ENCODE data around the gene C10orf143.

Gene C10orf143

GRCh38 chr10:130135676-130136225 is 25.1 kb upstream of the C10orf143 start:
- H3K4me2 ChIP-seq (ENCODE audit: insufficient read depth, low read length, poor library complexity, severe bottlenecking): peak overlapping the region; percentile 57
- H3K36me3 ChIP-seq (replicated peaks in 1 of 2; ENCODE audit: control insufficient read depth in 2 of 2, insufficient read depth in 2 of 2, low read length in 2 of 2): peaks cover 2 to 29% of the 10 kb centered on the region in 2 donors
- H3K4me3 ChIP-seq (ENCODE audit: low read length in 2 of 2): peak overlapping the region; percentile 73 to 75
- peak overlapping the region; percentile 73 for H2BK12ac ChIP-seq (ENCODE audit: low read length)
- peak overlapping the region; percentile 66 for H2BK5ac ChIP-seq (ENCODE audit: low read length)
- peaks cover 9% of the 10 kb centered on the region for H3K79me1 ChIP-seq (ENCODE audit: low read depth, low read length)
- H3K27ac ChIP-seq (replicated peaks; ENCODE audit: low read length): no peak overlapping the region
- peak overlapping the region; percentile 97 for H3K18ac ChIP-seq (ENCODE audit: low read length)
- peaks cover 3 to 12% of the 10 kb centered on the region in 2 donors for H3K4me1 ChIP-seq (ENCODE audit: control insufficient read depth in 2 of 2, insufficient read depth in 1 of 2, low read depth in 1 of 2, low read length in 2 of 2)
- H2BK15ac ChIP-seq (ENCODE audit: low read length): peak overlapping the region; percentile 98
- H2AK5ac ChIP-seq (ENCODE audit: low read depth, low read length): peak overlapping the region; percentile 95
- no peak overlapping the region for H3K9ac ChIP-seq (ENCODE audit: low read depth, low read length, poor library complexity)
- no peaks in the 10 kb centered on the region for H3K9me3 ChIP-seq (replicated peaks in 1 of 2; ENCODE audit: control insufficient read depth in 2 of 2, insufficient read depth in 1 of 2, low read depth in 1 of 2, low read length in 2 of 2)
- H2AFZ ChIP-seq (ENCODE audit: low read length): peak overlapping the region; percentile 99
- no peak overlapping the region for H3K14ac ChIP-seq (ENCODE audit: low read length)
- no peak overlapping the region for H4K91ac ChIP-seq (ENCODE audit: low read depth, low read length, poor library complexity)
- H3K4ac ChIP-seq (ENCODE audit: low read length): no peak overlapping the region
- H3K27me3 ChIP-seq (ENCODE audit: control insufficient read depth in 3 of 3, insufficient read depth in 3 of 3, low read depth in 1 of 3, low read length in 3 of 3): peaks cover 0 to 3% (median 0%) of the 10 kb centered on the region in 3 experiments
- peak overlapping the region; percentile 99 for H3K23ac ChIP-seq (ENCODE audit: low read depth, low read length, poor library complexity)
- no CpG with 5 or more reads among the region's 17 CpGs for WGBS, 2 donors (ENCODE audit: extremely low coverage in 2 of 2, insufficient read length in 2 of 2, insufficient replicate concordance in 1 of 2)
- no peak for DNase-seq (ENCODE audit: low spot score)
- H2BK120ac ChIP-seq (ENCODE audit: low read depth, low read length): no peak overlapping the region
- H4K8ac ChIP-seq (ENCODE audit: low read depth, low read length): peak overlapping the region; percentile 48

DNA sequence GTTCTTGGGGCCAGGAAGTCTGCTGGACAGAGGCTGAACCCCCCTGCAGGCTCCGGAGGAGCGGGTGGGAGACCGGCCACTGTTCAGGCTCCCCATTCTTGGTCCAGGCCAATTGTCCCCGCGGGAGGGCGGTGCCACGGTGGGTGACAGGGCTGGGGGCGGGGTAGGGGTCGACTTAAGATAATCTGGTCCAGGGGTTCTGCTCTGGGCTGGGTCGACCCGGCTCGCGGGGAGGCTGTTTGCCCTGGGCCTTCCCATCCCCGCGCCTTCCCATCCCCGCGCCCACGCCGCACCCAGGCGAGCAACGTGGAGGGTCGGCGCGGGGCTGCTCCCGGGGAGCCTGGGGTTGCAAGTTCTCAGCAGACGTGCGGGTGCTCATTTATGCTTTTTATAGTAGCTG is 18.3 kb upstream of the C10orf143 start:
- peak overlapping the region; percentile 62 for H2BK15ac ChIP-seq (ENCODE audit: low read length)
- peaks cover 4 to 10% of the 10 kb centered on the region in 2 donors for H3K4me1 ChIP-seq (ENCODE audit: control insufficient read depth in 2 of 2, insufficient read depth in 1 of 2, low read depth in 1 of 2, low read length in 2 of 2)
- H3K14ac ChIP-seq (ENCODE audit: low read length): peak overlapping the region; percentile 31
- peak overlapping the region; percentile 52 for H2BK12ac ChIP-seq (ENCODE audit: low read length)
- H3K4me2 ChIP-seq (ENCODE audit: insufficient read depth, low read length, poor library complexity, severe bottlenecking): no peak overlapping the region
- peak overlapping the region; percentile 9 for H4K8ac ChIP-seq (ENCODE audit: low read depth, low read length)
- H4K91ac ChIP-seq (ENCODE audit: low read depth, low read length, poor library complexity): no peak overlapping the region
- no peak overlapping the region for H2AFZ ChIP-seq (ENCODE audit: low read length)
- peaks cover 0 to 4% (median 2%) of the 10 kb centered on the region in 3 experiments for H3K27me3 ChIP-seq (ENCODE audit: control insufficient read depth in 3 of 3, insufficient read depth in 3 of 3, low read depth in 1 of 3, low read length in 3 of 3)
- H3K79me1 ChIP-seq (ENCODE audit: low read depth, low read length): no peaks in the 10 kb centered on the region
- H3K4ac ChIP-seq (ENCODE audit: low read length): no peak overlapping the region
- no peak for DNase-seq (ENCODE audit: low spot score)
- peak overlapping the region; percentile 91 for H3K18ac ChIP-seq (ENCODE audit: low read length)
- no CpG with 5 or more reads among the region's 27 CpGs for WGBS, 2 donors (ENCODE audit: extremely low coverage in 2 of 2, insufficient read length in 2 of 2, insufficient replicate concordance in 1 of 2)
- H2AK5ac ChIP-seq (ENCODE audit: low read depth, low read length): peak overlapping the region; percentile 95
- no peak overlapping the region for H3K4me3 ChIP-seq (ENCODE audit: low read length in 2 of 2)
- H3K27ac ChIP-seq (replicated peaks; ENCODE audit: low read length): no peak overlapping the region
- H3K9ac ChIP-seq (ENCODE audit: low read depth, low read length, poor library complexity): no peak overlapping the region
- H2BK120ac ChIP-seq (ENCODE audit: low read depth, low read length): peak overlapping the region; percentile 67
- peak overlapping the region; percentile 97 for H2BK5ac ChIP-seq (ENCODE audit: low read length)
- H3K36me3 ChIP-seq (replicated peaks in 1 of 2; ENCODE audit: control insufficient read depth in 2 of 2, insufficient read depth in 2 of 2, low read length in 2 of 2): no peaks in the 10 kb centered on the region
- H3K23ac ChIP-seq (ENCODE audit: low read depth, low read length, poor library complexity): no peak overlapping the region
- H3K9me3 ChIP-seq (replicated peaks in 1 of 2; ENCODE audit: control insufficient read depth in 2 of 2, insufficient read depth in 1 of 2, low read depth in 1 of 2, low read length in 2 of 2): no peaks in the 10 kb centered on the region

DNA sequence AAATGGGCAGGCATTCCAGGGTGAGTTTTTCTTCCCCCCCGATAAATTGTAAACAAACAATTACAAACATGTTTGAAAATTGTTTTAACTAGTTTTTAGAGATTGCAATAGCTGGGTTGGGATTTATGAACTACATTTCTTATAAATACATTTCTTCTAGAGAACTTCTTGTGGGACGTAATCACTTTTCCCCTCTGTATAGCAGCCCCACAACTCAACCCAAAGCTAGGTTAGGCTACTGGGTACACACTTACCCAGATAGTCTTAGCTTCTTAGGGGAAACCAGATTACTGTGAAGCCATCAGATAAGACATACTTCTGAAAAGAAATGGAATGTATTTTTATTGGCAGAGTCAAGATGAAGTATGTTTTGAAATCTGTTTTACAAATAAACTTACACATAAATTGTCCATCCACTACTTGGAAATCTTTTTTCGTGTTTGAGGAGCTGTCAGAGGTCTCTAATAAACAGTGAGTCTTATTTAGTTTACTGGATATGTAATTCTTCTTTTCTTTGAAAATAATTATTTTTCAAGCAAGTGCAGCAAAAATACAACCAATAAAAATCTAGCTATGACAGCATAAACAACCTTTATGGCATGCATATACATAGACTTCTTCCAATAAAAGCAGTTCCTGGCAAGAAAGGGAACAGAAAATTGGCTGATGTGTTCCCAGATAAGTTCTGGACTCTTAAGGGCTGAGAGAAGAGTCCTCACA is 17.6 kb upstream of the C10orf143 start:
- Histone ChIP-seq H3K27me3 (ENCODE audit: control insufficient read depth in 3 of 3, insufficient read depth in 3 of 3, low read depth in 1 of 3, low read length in 3 of 3) (peaks cover 0 to 4% (median 2%) of the 10 kb centered on the region in 3 experiments), H2AK5ac (ENCODE audit: low read depth, low read length) (peak overlapping the region; percentile 95), H3K36me3 (replicated peaks in 1 of 2; ENCODE audit: control insufficient read depth in 2 of 2, insufficient read depth in 2 of 2, low read length in 2 of 2) (no peaks in the 10 kb centered on the region), H4K91ac (ENCODE audit: low read depth, low read length, poor library complexity) (no peak overlapping the region), H2BK5ac (ENCODE audit: low read length) (peak overlapping the region; percentile 97), H2BK15ac (ENCODE audit: low read length) (no peak overlapping the region), H3K14ac (ENCODE audit: low read length) (peak overlapping the region; percentile 6), H3K4me2 (ENCODE audit: insufficient read depth, low read length, poor library complexity, severe bottlenecking) (no peak overlapping the region), H3K18ac (ENCODE audit: low read length) (peak overlapping the region; percentile 91), H3K4me3 (ENCODE audit: low read length in 2 of 2) (no peak overlapping the region), H4K8ac (ENCODE audit: low read depth, low read length) (no peak overlapping the region), H3K79me1 (ENCODE audit: low read depth, low read length) (no peaks in the 10 kb centered on the region), H3K27ac (replicated peaks; ENCODE audit: low read length) (no peak overlapping the region), H2AFZ (ENCODE audit: low read length) (no peak overlapping the region), H2BK12ac (ENCODE audit: low read length) (peak overlapping the region; percentile 52), H3K9ac (ENCODE audit: low read depth, low read length, poor library complexity) (no peak overlapping the region), H3K23ac (ENCODE audit: low read depth, low read length, poor library complexity) (no peak overlapping the region), H3K4me1 (ENCODE audit: control insufficient read depth in 2 of 2, insufficient read depth in 1 of 2, low read depth in 1 of 2, low read length in 2 of 2) (peaks cover 4 to 10% of the 10 kb centered on the region in 2 donors), H3K9me3 (replicated peaks in 1 of 2; ENCODE audit: control insufficient read depth in 2 of 2, insufficient read depth in 1 of 2, low read depth in 1 of 2, low read length in 2 of 2) (no peaks in the 10 kb centered on the region), H2BK120ac (ENCODE audit: low read depth, low read length) (no peak overlapping the region), H3K4ac (ENCODE audit: low read length) (no peak overlapping the region)
- WGBS, 2 donors (ENCODE audit: extremely low coverage in 2 of 2, insufficient read length in 2 of 2, insufficient replicate concordance in 1 of 2): no CpG with 5 or more reads among the region's 3 CpGs
- DNase-seq (ENCODE audit: low spot score): no peak

- Histone ChIP-seq H3K14ac (ENCODE audit: low read length) (no peak overlapping the region), H4K8ac (ENCODE audit: low read depth, low read length) (no peak overlapping the region), H3K23ac (ENCODE audit: low read depth, low read length, poor library complexity) (no peak overlapping the region), H4K91ac (ENCODE audit: low read depth, low read length, poor library complexity) (no peak overlapping the region), H2BK15ac (ENCODE audit: low read length) (no peak overlapping the region), H3K79me1 (ENCODE audit: low read depth, low read length) (no peaks in the 10 kb centered on the region), H3K36me3 (replicated peaks in 1 of 2; ENCODE audit: control insufficient read depth in 2 of 2, insufficient read depth in 2 of 2, low read length in 2 of 2) (no peaks in the 10 kb centered on the region), H3K9me3 (replicated peaks in 1 of 2; ENCODE audit: control insufficient read depth in 2 of 2, insufficient read depth in 1 of 2, low read depth in 1 of 2, low read length in 2 of 2) (no peaks in the 10 kb centered on the region), H3K4me2 (ENCODE audit: insufficient read depth, low read length, poor library complexity, severe bottlenecking) (no peak overlapping the region), H3K18ac (ENCODE audit: low read length) (no peak overlapping the region), H3K27me3 (ENCODE audit: control insufficient read depth in 3 of 3, insufficient read depth in 3 of 3, low read depth in 1 of 3, low read length in 3 of 3) (peaks cover 0 to 4% (median 2%) of the 10 kb centered on the region in 3 experiments), H3K9ac (ENCODE audit: low read depth, low read length, poor library complexity) (no peak overlapping the region), H3K27ac (replicated peaks; ENCODE audit: low read length) (no peak overlapping the region), H2BK12ac (ENCODE audit: low read length) (no peak overlapping the region), H2BK120ac (ENCODE audit: low read depth, low read length) (no peak overlapping the region), H2AK5ac (ENCODE audit: low read depth, low read length) (no peak overlapping the region), H3K4me1 (ENCODE audit: control insufficient read depth in 2 of 2, insufficient read depth in 1 of 2, low read depth in 1 of 2, low read length in 2 of 2) (peaks cover 4 to 10% of the 10 kb centered on the region in 2 donors), H3K4me3 (ENCODE audit: low read length in 2 of 2) (no peak overlapping the region), H3K4ac (ENCODE audit: low read length) (no peak overlapping the region), H2AFZ (ENCODE audit: low read length) (peak overlapping the region; percentile 91), H2BK5ac (ENCODE audit: low read length) (no peak overlapping the region)
- no CpG with 5 or more reads among the region's 10 CpGs for WGBS, 2 donors (ENCODE audit: extremely low coverage in 2 of 2, insufficient read length in 2 of 2, insufficient replicate concordance in 1 of 2)
- peak; percentile 59 for DNase-seq (ENCODE audit: low spot score)
These were observed 16.9 kb upstream of the C10orf143 start for GRCh38 chr10:130127364-130128061.
